HG03025 (cell line): ENCODE results near the gene AKT2.

Experiments
- ATAC-seq: cut with Tn5 transposase; IDR thresholded peaks from one replicate; pipeline ENCODE4 v1.9.1; 2021; ENCODE audit warnings: mild to moderate bottlenecking, moderate library complexity; ENCODE audit not compliant: unreplicated experiment, low FRiP score

Gene AKT2

DNA sequence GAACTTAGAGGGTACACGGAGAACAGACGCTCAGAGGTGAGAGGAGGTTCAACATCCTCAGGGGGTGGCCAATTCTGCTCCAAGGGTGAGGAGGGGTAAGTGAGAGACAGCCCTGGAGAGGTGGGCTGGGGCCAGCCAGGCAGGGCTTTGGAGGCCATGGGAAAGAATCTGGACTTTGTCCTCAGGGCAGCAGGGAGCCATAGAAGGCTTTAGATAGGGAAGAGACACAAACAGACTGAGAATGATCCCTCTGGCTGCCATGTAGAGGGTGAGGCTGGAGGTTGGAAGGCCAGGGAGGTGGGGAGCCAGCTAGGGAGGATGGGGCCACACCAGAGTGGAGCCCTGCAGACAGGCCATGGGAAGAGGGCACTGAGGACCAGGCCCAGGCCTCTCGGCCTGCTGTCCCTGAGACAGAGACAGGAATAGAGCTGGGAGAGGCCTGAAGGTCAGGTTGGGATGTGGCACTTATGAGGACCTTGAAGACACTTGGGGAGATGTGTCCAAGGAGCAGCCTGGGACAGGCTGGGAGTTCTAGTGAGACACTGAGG, 29.5 kb downstream of the AKT2 start:
- ATAC-seq: no peak

DNA sequence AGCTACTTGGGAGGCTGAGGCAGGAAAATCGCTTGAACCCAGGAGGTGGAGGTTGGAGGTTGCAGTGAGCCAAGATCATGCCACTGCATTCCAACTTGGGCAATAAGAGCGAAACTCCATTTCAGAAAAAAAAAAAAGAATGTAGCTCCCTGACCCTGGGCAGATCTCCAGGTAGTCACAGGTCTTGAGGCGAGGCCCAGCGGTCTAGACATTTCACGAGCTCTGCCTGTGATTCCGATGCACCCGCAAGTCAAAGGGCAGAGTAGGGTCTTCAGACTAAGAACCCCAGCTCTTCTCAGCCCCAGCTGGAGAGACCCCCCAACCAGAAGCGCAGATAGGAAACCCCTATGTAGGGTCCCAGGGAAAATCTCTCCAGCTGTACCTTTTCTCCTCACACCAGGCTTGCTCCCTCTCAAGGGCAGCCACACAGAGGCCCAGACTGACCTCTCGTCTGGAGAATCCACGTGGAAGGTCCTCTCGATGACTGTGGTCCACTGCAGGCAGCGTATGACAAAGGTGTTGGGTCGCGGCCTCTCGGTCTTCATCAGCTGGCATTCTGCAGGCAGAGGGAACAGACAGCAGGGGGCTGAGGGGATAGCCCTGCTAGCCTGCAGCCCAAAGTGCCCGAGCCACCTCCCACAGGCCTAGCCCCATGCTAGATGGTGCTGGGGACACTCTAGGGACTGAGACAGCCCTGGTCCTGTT, 30.3 kb downstream of the AKT2 start:
- ATAC-seq: no peak

DNA sequence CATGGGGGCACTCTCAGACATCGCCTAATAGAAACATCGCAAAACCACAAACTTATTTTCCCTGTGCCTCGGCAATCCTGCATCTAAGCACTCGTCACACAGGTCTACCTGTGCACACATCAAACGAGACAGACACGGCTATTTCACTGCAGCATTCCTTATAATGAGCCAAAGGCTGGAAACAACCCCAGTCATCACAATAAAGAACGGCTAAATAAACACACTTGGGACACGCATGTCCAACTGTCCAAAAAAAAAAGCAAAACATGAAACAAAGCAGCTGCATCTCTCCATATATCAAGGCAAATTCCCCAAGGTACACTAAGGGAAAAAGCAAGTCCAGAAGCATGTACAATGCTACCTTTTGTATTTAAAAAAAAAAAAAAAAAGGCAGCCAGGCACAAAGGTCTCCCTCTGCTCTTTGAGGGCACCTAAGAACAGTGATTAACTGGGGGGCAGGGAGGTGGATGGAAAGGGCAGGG, 31.5 kb downstream of the AKT2 start:
- ATAC-seq: no peak

DNA sequence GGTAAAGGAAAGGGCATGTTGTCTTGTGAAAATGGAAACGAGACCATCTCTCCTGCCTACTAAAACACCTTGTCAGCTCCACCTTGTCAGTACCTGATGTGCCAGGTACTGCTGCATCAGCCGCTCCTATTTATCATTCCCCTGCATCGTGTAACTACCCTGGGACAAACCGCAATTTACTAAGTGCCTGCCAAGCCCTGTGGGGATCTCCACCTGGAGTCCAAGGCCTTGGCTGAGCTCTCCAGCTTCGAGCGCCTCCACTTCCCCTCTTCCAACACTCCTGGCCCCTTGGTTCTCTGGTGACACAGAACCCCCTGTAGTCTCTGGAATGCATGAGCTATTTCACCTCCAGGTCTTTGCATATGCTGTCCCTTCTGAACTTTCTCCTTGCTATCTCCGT, 32.8 kb downstream of the AKT2 start:
- ATAC-seq: no peak

DNA sequence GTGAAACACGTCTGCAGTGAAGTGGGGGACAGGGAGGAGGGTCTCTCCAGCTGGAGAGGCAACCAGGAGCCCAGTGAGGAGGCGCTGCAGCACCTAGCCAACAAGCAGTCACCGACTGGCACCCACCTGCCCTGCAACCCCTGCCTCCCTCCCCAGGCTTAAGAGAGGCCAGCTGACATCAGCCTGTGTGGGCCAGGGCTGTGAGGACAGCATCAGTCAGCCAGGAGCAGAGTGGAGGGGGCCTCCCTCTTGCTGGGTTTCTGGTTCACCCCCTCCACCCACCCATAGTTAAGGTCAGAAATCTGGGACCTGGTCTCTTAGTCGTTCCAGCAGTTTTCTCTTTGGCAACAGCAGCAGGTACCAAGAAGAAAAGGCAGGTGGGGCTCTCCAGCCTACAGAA, 33.2 kb downstream of the AKT2 start:
- ATAC-seq: no peak

DNA sequence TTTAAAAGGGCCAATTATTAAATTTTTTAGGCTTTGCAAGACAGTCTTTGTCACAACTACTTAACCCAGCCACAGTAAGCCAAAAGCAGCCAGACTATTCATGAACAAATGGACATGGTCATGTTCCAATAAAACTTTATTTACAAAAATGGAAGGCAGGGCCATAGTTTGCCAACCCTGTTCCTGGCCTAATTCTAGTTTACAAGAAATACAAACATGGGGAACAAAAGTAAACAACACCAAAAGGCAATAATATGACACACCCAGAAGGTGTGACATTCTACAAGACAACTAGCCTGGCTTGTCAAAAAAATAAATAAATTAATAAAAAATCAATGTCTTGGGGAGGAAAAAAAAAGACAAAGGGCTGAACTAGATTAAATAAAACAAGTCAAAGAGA, 33.9 kb downstream of the AKT2 start:
- no peak for ATAC-seq

DNA sequence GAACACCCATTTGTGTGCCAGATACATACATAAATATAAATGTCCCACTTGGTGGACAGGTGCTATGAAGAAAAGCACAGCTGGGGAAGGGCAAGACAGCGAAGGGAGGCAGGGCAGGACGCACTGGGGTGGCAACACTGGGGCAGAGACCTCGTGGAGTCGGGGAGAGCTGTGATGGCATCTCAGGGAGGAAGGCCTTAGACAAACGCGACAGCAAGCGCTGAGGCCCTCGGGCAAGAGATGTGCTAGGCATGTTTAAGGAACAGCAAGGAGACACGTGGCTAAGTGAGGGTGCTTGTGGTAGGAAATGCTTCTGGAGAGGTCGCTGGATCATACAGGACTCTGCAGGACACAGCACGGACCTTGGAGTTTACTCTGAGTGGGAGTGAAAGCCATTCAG, 35.4 kb downstream of the AKT2 start:
- ATAC-seq: no peak

DNA sequence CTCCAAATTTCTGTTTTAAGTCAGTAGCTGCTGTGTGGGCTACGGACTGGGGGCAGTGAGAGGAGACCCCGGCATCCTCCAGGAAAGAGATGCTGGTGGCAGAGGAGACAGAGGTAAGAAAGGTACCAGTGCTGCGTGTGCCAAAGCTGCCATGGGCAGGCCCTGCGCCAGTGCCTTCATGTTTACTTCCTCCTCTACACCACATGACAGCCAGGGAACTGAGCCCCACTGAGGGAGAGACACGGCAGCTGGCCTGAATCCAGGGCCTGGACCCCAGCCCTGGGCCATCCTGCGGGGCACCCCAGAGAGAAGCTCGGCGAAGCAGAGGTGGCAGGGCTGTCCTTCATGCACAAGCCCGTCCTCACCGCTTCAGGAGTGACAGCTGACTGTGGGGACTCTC, 35.9 kb downstream of the AKT2 start:
- no peak for ATAC-seq

DNA sequence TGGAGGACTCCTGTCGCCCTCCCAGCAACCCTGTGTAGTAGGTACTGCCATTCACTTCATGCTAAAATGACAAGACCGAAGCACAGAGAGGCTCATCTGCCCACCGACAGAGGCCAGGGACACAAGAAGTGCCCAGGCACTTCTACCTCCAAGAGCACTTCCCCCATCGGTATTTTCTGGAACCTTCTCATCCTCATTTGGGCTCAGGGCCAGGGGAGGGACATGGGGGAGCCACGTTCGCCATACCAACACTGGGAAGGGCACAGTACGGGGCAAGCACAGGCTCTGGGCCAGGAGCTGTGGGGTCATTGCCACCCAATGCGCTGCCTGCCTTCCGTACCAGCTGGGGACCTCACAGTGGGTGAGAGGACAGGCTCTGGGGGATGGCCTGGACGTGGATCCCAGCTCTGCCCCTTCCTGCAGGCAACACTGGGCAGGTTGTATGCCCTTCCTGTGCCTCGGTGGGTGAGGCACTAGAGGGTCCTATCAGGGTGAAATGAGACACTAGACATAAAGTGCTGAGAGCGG, 37.3 kb downstream of the AKT2 start:
- ATAC-seq: no peak

DNA sequence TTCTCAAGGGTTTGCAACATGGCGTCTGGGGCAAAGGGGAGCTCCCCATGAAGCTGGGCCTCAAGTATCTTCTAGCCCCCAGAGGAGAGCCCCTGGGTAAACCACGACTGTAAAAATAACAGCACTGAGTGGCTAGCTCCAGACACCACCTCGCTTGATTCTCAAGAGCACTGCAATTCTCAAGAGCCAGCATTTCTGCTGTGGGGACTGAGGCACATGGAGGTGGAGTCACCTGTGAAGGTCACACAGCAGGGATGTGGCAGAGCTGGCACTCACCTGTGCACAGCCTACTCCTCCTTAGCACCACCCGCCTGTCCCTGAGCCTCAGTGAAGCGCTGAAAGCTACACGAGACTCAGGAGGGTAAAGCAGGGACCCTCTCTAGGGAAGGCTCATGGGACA, 38.0 kb downstream of the AKT2 start:
- ATAC-seq: no peak

DNA sequence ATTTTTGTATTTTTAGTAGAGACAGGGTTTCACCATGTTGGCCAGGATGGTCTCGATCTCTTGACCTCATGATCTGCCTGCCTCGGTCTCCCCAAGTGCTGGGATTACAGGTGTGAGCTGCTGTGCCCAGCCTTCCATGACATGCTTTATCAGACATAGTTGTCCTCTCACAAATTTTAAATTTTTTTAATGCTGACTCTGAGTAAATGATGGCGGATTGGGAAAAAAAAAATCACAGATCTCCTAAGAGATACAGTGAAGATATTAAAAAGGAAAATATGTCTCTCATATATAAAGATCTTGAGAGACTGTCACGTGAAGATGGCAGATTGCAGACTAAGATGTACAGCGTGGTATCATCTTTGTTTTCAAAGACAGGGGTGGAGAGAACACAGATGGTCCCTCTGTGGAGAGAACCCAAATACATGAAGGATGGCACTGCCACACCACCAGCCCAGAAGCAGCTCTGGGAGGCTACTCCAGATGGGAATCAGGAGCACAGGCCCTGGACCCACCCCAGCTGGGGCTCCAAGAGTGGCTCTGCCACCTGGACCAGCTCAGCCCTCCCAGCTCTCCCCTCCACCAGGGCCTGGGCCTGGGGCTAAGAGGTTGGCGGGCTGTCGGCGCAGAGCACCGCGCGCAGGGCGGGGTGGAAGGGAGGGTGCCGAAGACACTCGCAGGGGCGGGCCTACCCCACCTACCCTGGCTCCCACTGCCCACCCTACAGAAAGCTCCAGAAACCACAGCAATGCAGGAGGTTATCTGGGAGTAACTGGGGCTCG, 38.7 kb downstream of the AKT2 start:
- no peak for ATAC-seq

DNA sequence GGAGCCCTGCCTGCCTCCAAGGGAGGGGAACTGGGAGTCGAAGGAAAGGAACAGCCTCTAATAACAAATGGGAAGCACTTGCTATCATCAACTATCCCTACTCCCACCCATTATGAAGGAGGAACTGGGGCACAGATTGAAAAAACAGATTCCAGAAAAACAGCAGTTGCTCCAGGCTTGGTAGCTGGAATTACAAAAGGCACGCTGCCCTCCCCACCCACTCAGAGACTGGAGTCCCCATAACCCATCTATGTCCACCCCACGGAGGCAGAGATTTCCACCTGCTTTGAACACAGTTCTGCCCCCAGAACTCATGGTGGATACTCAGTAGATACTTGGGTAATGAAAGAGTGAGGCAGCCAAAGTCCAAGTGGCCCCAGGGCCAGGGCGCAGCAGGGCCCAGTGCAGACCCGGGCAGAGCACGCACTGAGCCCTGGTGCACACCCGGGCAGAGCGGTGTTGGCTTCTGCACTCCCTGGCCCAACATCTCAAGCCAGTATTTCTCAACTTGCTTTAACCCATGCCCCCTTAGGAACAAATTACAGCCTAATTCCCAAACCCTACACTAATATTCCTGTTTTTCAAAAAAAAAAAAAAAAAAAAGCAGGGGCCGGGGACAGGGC, 39.5 kb downstream of the AKT2 start:
- no peak for ATAC-seq

DNA sequence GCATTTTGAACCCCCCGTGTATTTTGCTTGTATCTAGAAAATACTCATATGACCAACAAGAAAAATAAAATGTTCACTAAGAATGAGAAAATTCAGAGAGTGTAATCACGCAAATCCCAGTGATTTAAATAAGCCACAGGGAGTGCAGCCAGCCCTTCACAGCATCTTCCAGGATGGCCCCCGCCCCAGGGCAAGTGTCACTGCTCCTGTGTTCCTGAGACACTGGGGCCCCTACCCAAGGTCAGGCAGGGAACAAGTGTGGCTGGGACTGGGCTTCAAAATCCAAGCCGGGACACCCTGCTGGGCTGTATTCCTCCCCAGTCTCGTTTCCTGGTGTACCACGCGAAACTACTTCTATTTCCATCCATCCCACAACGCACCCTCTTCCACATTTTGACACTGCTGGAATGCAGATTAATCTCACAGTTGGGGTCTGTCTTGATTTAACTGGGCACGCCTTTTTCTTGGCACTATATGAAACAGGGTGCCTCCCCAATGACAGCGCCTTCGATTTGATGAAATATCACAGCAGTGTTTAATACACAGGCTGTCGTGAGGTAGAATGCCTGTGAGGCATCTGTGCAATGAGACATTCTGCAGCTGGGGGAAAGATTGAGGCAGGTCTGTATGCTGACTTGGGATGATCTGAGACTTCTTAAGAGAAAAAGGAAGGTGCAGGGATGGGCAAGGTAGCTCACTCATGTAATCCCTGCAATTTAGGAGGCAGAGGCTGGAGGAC, 40.4 kb downstream of the AKT2 start:
- no peak for ATAC-seq

DNA sequence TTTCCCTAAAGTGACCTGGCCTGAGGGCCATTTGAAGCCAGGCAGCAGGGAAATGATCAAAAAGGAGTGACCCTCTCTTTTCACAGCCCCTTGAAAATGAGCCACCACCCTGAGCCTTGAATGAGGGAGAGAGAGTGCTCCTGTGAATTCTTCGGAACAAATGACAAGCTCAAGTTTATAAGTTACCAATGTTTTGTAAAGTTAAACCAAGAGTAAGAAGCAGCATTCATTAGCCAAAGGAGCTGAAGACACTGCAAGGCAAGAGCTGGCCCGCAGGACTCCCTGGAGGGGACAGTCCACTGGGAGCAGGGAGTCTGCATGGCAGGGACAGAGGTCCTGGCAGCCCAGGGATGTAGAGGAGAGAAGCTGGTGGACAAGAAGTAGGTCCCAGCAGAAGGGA, 42.0 kb downstream of the AKT2 start:
- no peak for ATAC-seq

DNA sequence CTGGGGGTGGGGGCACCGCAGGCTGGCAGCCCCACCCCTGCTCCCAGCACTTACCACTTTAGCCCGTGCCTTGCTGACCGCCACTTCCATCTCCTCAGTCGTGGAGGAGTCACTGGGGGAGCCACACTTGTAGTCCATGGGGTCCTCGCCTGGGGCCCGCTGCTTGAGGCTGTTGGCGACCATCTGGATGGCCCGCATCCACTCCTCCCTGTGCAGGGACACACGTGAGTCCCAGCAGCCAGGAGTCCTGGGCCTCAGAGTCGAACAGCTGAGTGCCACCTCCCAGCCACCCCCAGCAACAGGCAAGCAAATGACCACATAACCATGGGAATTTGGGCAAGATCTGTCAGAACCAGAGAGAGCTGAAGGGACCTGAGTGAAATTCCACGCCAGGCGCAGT, 42.7 kb downstream of the AKT2 start:
- ATAC-seq: no peak

DNA sequence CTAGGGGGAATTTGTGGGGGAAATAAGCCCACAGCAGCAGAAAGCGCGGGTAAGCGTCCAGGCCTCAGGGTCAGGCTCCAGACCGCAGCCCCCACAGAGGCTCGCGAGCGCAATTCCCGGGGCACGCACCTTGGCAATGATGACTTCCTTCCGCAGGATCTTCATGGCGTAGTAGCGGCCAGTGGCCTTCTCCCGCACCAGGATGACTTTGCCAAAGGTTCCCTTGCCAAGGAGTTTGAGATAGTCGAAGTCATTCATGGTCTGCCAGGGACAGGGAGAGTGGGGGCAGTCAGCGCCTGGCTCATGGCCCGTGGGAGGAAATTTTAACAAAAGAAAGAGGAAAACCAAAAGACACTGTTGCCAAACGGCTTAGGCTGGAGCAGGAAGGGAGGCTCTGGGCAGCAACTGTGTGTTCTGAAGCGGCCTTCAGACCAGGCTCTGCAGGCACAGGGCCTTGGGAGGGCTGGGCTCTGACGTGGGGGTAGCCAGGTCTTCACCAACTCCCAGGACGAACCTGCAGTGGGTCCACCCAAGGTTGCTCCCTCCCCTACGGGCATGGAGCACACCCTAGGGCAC, 43.2 kb downstream of the AKT2 start:
- no peak for ATAC-seq

DNA sequence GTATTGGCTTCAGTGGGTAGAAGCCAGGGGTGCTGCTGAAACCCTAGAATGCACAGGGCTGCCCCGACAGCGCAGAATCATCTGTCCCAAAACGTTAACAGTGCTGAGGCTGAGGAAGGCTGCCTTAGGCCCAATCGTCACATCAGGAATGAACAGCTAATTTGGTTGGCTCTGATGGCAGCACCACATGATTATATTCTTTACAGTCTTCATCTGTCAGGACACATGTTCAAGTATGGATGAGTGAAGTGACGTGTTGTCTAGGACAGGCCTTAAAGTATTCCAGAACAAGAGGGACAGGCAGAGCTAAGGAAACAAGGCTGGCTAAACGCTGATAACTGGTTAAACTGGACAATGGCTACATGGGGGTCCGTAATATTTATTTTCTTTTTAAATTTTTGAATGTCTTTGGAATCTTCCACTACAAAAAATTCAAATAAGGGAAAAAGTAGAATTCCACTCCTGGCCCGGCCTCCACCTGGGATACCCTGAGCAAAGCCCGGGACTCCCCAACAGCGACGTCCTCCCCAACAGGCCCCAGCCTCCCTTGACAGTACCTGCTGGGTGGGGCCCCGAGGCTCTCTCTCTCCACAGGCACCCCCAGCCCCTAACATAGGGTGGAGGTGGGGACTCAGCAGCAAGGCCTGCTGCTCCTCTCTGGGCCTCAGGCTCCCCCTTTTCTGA, 43.9 kb downstream of the AKT2 start:
- no peak for ATAC-seq

DNA sequence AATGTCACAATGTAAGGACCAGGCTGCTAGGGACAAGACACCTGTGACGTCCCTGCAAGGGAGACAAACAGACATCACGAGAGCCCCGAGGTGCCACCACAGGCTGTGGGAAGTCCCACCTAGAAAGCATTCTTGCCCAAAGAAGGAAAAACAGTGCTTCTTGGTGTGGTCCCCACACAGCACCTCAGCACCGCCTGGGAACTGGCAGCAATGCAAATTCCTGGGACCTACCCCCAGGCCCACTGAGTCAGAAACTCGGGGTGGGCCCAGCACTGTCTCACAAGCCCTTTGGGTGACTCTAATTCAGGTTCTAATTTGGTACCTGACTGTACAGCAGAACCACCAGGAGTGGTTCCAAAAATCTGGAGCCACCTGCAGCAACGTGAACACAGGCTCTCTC, 44.8 kb downstream of the AKT2 start:
- no peak for ATAC-seq

DNA sequence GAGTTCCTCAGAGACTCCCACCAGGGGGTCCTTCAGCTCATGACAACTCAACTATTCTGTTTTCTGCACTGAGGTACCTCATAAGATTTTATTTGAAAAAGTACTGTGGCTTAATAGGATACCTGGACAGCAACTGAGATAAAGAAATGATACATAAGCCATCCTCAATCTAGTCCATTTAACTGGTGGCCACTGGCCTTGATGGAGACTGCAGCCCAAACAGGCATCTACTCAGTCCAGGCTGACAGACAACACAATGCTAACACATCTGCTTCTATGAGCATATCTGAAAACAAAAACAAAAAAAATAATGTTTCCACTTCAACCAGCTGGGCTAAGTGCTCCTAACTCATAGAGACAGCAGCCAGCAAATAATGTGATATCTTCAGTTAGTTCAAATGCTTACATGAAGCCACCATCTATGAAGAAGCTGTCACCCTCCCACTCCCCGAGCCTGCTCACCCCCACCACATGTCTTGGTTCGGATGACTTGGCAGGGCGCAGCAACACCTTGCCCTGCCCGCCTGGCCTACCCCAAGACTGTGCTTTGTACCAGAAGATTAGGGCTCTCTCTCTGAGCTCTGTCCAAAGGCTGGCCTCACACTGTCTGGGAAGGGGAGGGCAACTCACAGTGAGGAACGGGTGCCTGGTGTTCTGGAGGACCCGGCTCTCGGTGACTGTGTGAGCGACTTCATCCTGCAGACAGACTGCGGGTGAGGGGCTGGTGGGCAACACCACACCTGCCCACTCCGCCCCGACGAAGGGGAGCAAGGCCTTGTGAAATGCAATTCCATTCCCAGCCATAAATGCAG, 45.5 kb downstream of the AKT2 start:
- no peak for ATAC-seq
